Kidney (tissue), 14 donors: ENCODE measurements around the gene RAB33A. TPM values are rescaled to one million over a fixed set of nuclear protein-coding genes. Genes with fewer than 3 reads are reported as not detected.

Source experiments
- DNase-seq, 5 donors: peaks; one replicate each; pipeline ENCODE4 v3.0.0-alpha.2; 2013 to 2020
- FAIRE-seq: peaks from 2 replicates; lab custom pipeline; 2012; peaks lifted over from hg19 to GRCh38; lab: Jason Lieb, UNC
- H3K27ac ChIP-seq, 2 donors: one replicate each; pipeline ENCODE4 v1.7.0; 2013; ENCODE audit warnings: low read depth in 2 of 2, low read length in 2 of 2, inconsistent platforms in 1 of 2
- H3K27me3 ChIP-seq: one replicate; pipeline ENCODE4 v1.7.1; 2013; ENCODE audit warnings: low read length, inconsistent platforms; ENCODE audit not compliant: control insufficient read depth, insufficient read depth
- H3K36me3 ChIP-seq, 3 donors: one replicate each; pipeline versions ENCODE4 v1.7.0 to v1.7.1; 2013; ENCODE audit warnings: low read length in 3 of 3, control low read depth in 1 of 3, inconsistent platforms in 1 of 3; ENCODE audit not compliant: insufficient read depth in 3 of 3, control insufficient read depth in 2 of 3
- H3K4me1 ChIP-seq, 3 donors: one replicate each; pipeline versions ENCODE4 v1.7.0 to v1.7.1; 2013; ENCODE audit warnings: low read length in 3 of 3, inconsistent platforms in 1 of 3, low read depth in 1 of 3; ENCODE audit not compliant: control insufficient read depth in 2 of 3, insufficient read depth in 2 of 3
- H3K4me3 ChIP-seq, 3 donors: one replicate each; pipeline versions ENCODE4 v1.7.0 to v1.8.1; 2013; ENCODE audit warnings: low read length in 3 of 3, control low read depth in 1 of 3, inconsistent platforms in 1 of 3
- H3K9ac ChIP-seq, 3 donors: one replicate each; pipeline versions ENCODE4 v1.7.0 to v1.7.1; 2013; ENCODE audit warnings: low read length in 3 of 3, control low read depth in 1 of 3, inconsistent platforms in 1 of 3
- H3K9me3 ChIP-seq, 3 donors: one replicate each; pipeline versions ENCODE4 v1.7.0 to v1.7.1; 2013; ENCODE audit warnings: low read length in 3 of 3, control low read depth in 1 of 3, inconsistent platforms in 1 of 3; ENCODE audit not compliant: control insufficient read depth in 2 of 3, insufficient read depth in 1 of 3
- CTCF ChIP-seq: IDR thresholded peaks from 3 replicates; pipeline ENCODE4 v1.5.1; 2012; ENCODE audit warnings: mild to moderate bottlenecking, moderate library complexity, borderline replicate concordance; ENCODE audit not compliant: insufficient read depth; ENCODE audit errors: extremely low read depth
- intact Hi-C: fragments of 100-400 bp; cut with DNase I; formaldehyde crosslinking; loops from one replicate; pipeline ENCODE4 v1.11.1; 2022
- polyA plus RNA-seq: library from polyadenylated mRNA; stranded (reverse); fragments of 350-450 nt; fragmentation: Illumina TruSeq; extraction: RNeasy Lipid Tissue Mini Kit (QIAGEN cat#74804); gene quantifications from one replicate; pipeline ENCODE4 v1.2.3, GENCODE V29; 2014; ENCODE audit warnings: low read depth, low replicate concordance; ENCODE audit not compliant: insufficient read depth
- total RNA-seq: library from RNA; stranded (reverse); fragmentation: NEBNext Ultra II Directional; extraction: Animal tissue kit (Norgen Biotek cat#: 25700); gene quantifications from one replicate; pipeline ENCODE4 v1.2.1, GENCODE V29; 2021
- donor health status: control.
- donor health status: control.
- donor health status: control.
- donor health status: control.
- donor health status: control.
- donor health status: DM: yes; HTN: yes; CAD: no.
- donor health status: Normal renal cell carcinoma (clear cell type).

Gene RAB33A
- total and polyA plus RNA-seq, 2 donors from 2014 or later: 2.9 TPM; not detected in 1

GRCh38 chrX:130170752-130171445, 863 bp upstream of the RAB33A start:
- Histone ChIP-seq H3K27me3 (no peaks in the 10 kb centered on the region), H3K27ac (no peak overlapping the region), H3K4me1 (peaks cover 0 to 4% (median 0%) of the 10 kb centered on the region in 3 donors), H3K4me3 (peak overlapping the region; percentile 7 to 52 (median 20)), H3K36me3 (no peaks in the 10 kb centered on the region), H3K9ac (no peak overlapping the region), H3K9me3 (no peaks in the 10 kb centered on the region)
- FAIRE-seq (no peak), DNase-seq (peak; percentile 50 to 80 (median 55))
- TF ChIP-seq CTCF: no peak
- intact Hi-C loops: no loop called here

- DNase-seq (peak in 1 of 5 donors; percentile 74), FAIRE-seq (no peak)
- H3K27me3 ChIP-seq: no peaks in the 10 kb centered on the region
- peak overlapping the region; percentile 20 to 52 (median 34) for H3K4me3 ChIP-seq
- no peaks in the 10 kb centered on the region for H3K36me3 ChIP-seq
- no peak overlapping the region for H3K9ac ChIP-seq
- intact Hi-C loops: no loop called here
- TF ChIP-seq CTCF: no peak
- H3K9me3 ChIP-seq: no peaks in the 10 kb centered on the region
- H3K4me1 ChIP-seq: peaks cover 0 to 2% (median 0%) of the 10 kb centered on the region in 3 donors
- H3K27ac ChIP-seq: peak overlapping the region in 1 of 2 donors; percentile 54
These were observed 524 bp downstream of the RAB33A start for GRCh38 chrX:130172127-130172845.

- peak overlapping the region in 1 of 2 donors; percentile 77 for H3K27ac ChIP-seq
- H3K4me3 ChIP-seq: no peak overlapping the region
- FAIRE-seq (no peak), DNase-seq (peak in 1 of 5 donors; percentile 78)
- no peaks in the 10 kb centered on the region for H3K9me3 ChIP-seq
- no peak overlapping the region for H3K9ac ChIP-seq
- H3K4me1 ChIP-seq: peaks cover 0 to 2% (median 0%) of the 10 kb centered on the region in 3 donors
- no peak for TF ChIP-seq CTCF
- intact Hi-C loops: no loop called here
- H3K36me3 ChIP-seq: no peaks in the 10 kb centered on the region
- no peaks in the 10 kb centered on the region for H3K27me3 ChIP-seq
These were observed 1.6 kb downstream of the RAB33A start for GRCh38 chrX:130173190-130173895.
